HEK293T (cell line): Measurements from ENCODE around the gene GGA2.
"Not testable (repeated sequence)": the region's sequence is repeated elsewhere in the genome, so short reads cannot be mapped to it uniquely, and the experiment has no call there.

Source experiments
- CTBP1 ChIP-seq: fragments of 450-650 bp; IDR thresholded peaks from 2 replicates; pipeline ENCODE4 v1.6.1; 2016; ENCODE audit warnings: borderline replicate concordance
- FOXM1 ChIP-seq: fragments of 450-650 bp; IDR thresholded peaks from 2 replicates; pipeline ENCODE4 v1.6.1; 2017; ENCODE audit warnings: mild to moderate bottlenecking, borderline replicate concordance
- SP1 ChIP-seq: fragments of 450-650 bp; IDR thresholded peaks from 2 replicates; pipeline ENCODE4 v1.6.1; 2017

GRCh38 chr16:23510915-23511270 is 599 bp upstream of the GGA2 start:
- TF ChIP-seq SP1, FOXM1, CTBP1: not testable (repeated sequence)
